Loucy (cell line): ENCODE data around the gene TRIM15.

ENCODE experiments used
- H2AFZ ChIP-seq: fragments of 200-600 bp; sonication (generic); 2 replicates; pipeline ENCODE4 v1.6.0; 2016; ENCODE audit warnings: antibody characterized with exemption, mild to moderate bottlenecking, low read length, moderate library complexity
- H3F3A ChIP-seq: fragments of 200-600 bp; 2 replicates; pipeline ENCODE4 v1.6.0; 2016; ENCODE audit warnings: antibody characterized with exemption, low read depth, mild to moderate bottlenecking
- H3K27me3 ChIP-seq: fragments of 200-600 bp; sonication (generic); 2 replicates; pipeline ENCODE4 v1.6.1; 2014; ENCODE audit warnings: low read length, mild to moderate bottlenecking; ENCODE audit not compliant: insufficient read depth, poor library complexity, severe bottlenecking
- H3K36me3 ChIP-seq: fragments of 200-600 bp; sonication (generic); 2 replicates; pipeline ENCODE4 v1.6.1; 2016; ENCODE audit warnings: low read length; ENCODE audit not compliant: insufficient read depth
- H3K4me1 ChIP-seq: fragments of 200-600 bp; sonication (generic); 2 replicates; pipeline ENCODE4 v1.5.1; 2014; ENCODE audit warnings: low read length, mild to moderate bottlenecking; ENCODE audit not compliant: insufficient read depth, poor library complexity, severe bottlenecking
- H3K4me2 ChIP-seq: fragments of 200-600 bp; sonication (generic); 2 replicates; pipeline ENCODE4 v1.6.0; 2014; ENCODE audit warnings: antibody characterized with exemption, low read length, low read depth, mild to moderate bottlenecking; ENCODE audit not compliant: poor library complexity, severe bottlenecking
- H3K4me3 ChIP-seq: fragments of 200-600 bp; sonication (generic); 2 replicates; pipeline ENCODE4 v1.5.1; 2014; ENCODE audit warnings: low read length, mild to moderate bottlenecking, mixed read lengths; ENCODE audit not compliant: poor library complexity, severe bottlenecking
- H3K79me2 ChIP-seq: fragments of 200-600 bp; sonication (generic); 2 replicates; pipeline ENCODE4 v1.6.1; 2014; ENCODE audit warnings: low read length; ENCODE audit not compliant: insufficient read depth
- H3K9ac ChIP-seq: fragments of 200-600 bp; sonication (generic); 2 replicates; pipeline ENCODE4 v1.6.0; 2014; ENCODE audit warnings: mild to moderate bottlenecking, low read depth, low read length, moderate library complexity; ENCODE audit not compliant: poor library complexity, severe bottlenecking
- H3K9me2 ChIP-seq: fragments of 200-600 bp; sonication (generic); replicated peaks from 2 replicates; pipeline ENCODE4 v1.6.1; 2016; ENCODE audit warnings: low read depth, low read length, mixed read lengths
- H3K9me3 ChIP-seq: fragments of 200-600 bp; sonication (generic); 2 replicates; pipeline ENCODE4 v1.6.1; 2014; ENCODE audit warnings: mild to moderate bottlenecking, antibody characterized with exemption, low read length, low read depth; ENCODE audit not compliant: insufficient read depth
- H4K20me1 ChIP-seq: fragments of 200-600 bp; sonication (generic); 2 replicates; pipeline ENCODE4 v1.6.0; 2014; ENCODE audit warnings: antibody characterized with exemption, low read length, mild to moderate bottlenecking; ENCODE audit not compliant: insufficient read depth, poor library complexity, severe bottlenecking
- CTCF ChIP-seq: fragments of 200-600 bp; sonication (generic); conservative IDR thresholded peaks from 2 replicates; pipeline ENCODE4 v1.5.1; 2014; ENCODE audit warnings: mild to moderate bottlenecking, antibody characterized with exemption, low read length
- EZH2phosphoT487 ChIP-seq: fragments of 200-600 bp; IDR thresholded peaks from 2 replicates; pipeline ENCODE4 v1.6.1; 2018; ENCODE audit warnings: antibody characterized with exemption, mild to moderate bottlenecking, moderate library complexity, borderline replicate concordance

The TRIM15 gene

GRCh38 chr6:30131947-30132497 lies 31.3 kb upstream of the TRIM15 start:
- H3K4me2 ChIP-seq = no peak overlapping the region
- H2AFZ ChIP-seq = no peak overlapping the region
- H3F3A ChIP-seq = no peaks in the 10 kb centered on the region
- H3K4me1 ChIP-seq = peaks cover 20% of the 10 kb centered on the region
- no peaks in the 10 kb centered on the region for H4K20me1 ChIP-seq
- H3K79me2 ChIP-seq = no peaks in the 10 kb centered on the region
- H3K36me3 ChIP-seq = no peaks in the 10 kb centered on the region
- no peak overlapping the region for H3K9ac ChIP-seq
- H3K9me2 ChIP-seq = no peaks in the 10 kb centered on the region
- no peaks in the 10 kb centered on the region for H3K9me3 ChIP-seq
- H3K4me3 ChIP-seq = no peak overlapping the region
- TF ChIP-seq EZH2phosphoT487 (no peak), CTCF (no peak)
- no peaks in the 10 kb centered on the region for H3K27me3 ChIP-seq

DNA sequence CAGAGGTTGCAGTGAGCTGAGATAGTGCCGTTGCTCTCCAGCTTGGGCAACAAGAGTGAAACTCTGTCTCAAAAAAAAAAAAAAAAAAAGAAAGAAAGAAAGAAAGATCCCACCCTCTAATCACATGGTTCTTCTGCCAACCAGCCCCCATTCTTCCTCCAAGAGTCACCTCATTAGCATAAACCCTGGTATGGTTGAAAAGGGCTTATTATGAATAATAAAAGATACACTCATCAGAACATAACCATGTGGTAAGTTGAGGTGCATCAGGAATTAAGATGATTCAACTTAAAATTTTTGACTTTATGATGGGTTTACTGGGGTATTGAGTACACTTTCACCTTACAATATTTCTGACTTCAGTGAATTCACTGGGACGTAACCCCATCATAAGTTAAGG lies 28.2 kb upstream of the TRIM15 start:
- H3K36me3 ChIP-seq = no peaks in the 10 kb centered on the region
- H4K20me1 ChIP-seq = no peaks in the 10 kb centered on the region
- no peak overlapping the region for H2AFZ ChIP-seq
- no peaks in the 10 kb centered on the region for H3K9me3 ChIP-seq
- H3K79me2 ChIP-seq = no peaks in the 10 kb centered on the region
- peaks cover 25% of the 10 kb centered on the region for H3K4me1 ChIP-seq
- H3K9ac ChIP-seq = no peak overlapping the region
- H3K27me3 ChIP-seq = no peaks in the 10 kb centered on the region
- TF ChIP-seq EZH2phosphoT487 (no peak), CTCF (no peak)
- no peak overlapping the region for H3K4me2 ChIP-seq
- no peak overlapping the region for H3K4me3 ChIP-seq
- no peaks in the 10 kb centered on the region for H3F3A ChIP-seq
- H3K9me2 ChIP-seq = no peaks in the 10 kb centered on the region

- TF ChIP-seq EZH2phosphoT487 (no peak), CTCF (no peak)
Measured at GRCh38 chr6:30135757-30136156, 27.6 kb upstream of the TRIM15 start, which contains the start of gene TRIM40. Gene TRIM40, plus strand, starts transcription at chr6:30136140. Its CDS starts 897 bp downstream, at chr6:30137037.

More at GRCh38 chr6:30135757-30136156, 27.6 kb upstream of the TRIM15 start, which contains the start of gene TRIM40:
- Histone ChIP-seq H3K4me2 (peak within 1 kb of the TSS; percentile 35), H4K20me1 (no peaks in the 10 kb centered on the region), H3K9me2 (no peaks in the 10 kb centered on the region), H3K4me1 (peaks cover 19% of the 10 kb centered on the region), H3K36me3 (no peaks in the 10 kb centered on the region), H3F3A (no peaks in the 10 kb centered on the region), H3K79me2 (no peaks in the 10 kb centered on the region), H3K27me3 (no peaks in the 10 kb centered on the region), H2AFZ (no peak within 1 kb of the TSS), H3K9me3 (no peaks in the 10 kb centered on the region), H3K4me3 (no peak within 1 kb of the TSS), H3K9ac (no peak within 1 kb of the TSS)
